Measurements from ENCODE around the gene TCF7L2.

- TF ChIP-seq POLR2AphosphoS5 (IDR thresholded peaks at IDR 0.05) (peak in 1 of 3 donors; percentile 30), CTCF (IDR thresholded peaks at IDR 0.05) (no peak), POLR2A (IDR thresholded peaks at IDR 0.05) (no peak)
Measured at GRCh38 chr10:113058523-113059370, 108.7 kb downstream of the TCF7L2 start.
